GM12874 (cell line): Measurements from ENCODE around the gene SMPD3.
A peak's percentile ranks its signal among the peaks of the same experiment; 100 is the strongest.

Experiments
- TF ChIP-seq, protein P1 (sequence below): IDR thresholded peaks from 2 replicates; pipeline ENCODE4 v1.5.1; 2011; ENCODE audit warnings: low read depth, mild to moderate bottlenecking, control low read depth, low read length, moderate library complexity; ENCODE audit not compliant: insufficient read depth

SMPD3 gene

DNA sequence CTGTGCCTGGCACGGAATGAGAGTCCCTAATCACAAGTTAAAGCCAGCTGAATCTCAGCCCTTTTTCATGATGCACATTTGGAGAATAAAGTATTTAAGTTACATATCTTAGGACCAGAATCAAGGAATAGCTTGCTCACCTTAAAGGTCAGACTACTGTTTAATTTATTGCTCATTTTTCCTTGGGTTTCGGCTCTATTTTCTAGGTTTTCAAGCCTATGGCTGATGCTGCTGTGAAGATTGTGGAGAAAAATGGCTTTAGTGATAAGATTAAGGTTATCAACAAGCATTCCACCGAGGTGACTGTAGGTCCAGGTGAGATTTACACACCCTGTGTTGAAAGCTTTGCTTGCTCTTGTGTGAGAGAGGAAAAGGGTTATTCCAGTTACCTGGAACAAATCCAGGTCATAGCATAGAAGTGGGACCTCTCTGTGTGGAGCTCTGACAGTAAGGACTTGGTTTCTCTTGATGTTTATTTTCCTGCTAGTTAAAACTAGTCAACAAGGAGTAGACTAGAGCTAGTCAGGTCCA is 119.4 kb downstream of the SMPD3 start:
- TF ChIP-seq, protein P1, sequence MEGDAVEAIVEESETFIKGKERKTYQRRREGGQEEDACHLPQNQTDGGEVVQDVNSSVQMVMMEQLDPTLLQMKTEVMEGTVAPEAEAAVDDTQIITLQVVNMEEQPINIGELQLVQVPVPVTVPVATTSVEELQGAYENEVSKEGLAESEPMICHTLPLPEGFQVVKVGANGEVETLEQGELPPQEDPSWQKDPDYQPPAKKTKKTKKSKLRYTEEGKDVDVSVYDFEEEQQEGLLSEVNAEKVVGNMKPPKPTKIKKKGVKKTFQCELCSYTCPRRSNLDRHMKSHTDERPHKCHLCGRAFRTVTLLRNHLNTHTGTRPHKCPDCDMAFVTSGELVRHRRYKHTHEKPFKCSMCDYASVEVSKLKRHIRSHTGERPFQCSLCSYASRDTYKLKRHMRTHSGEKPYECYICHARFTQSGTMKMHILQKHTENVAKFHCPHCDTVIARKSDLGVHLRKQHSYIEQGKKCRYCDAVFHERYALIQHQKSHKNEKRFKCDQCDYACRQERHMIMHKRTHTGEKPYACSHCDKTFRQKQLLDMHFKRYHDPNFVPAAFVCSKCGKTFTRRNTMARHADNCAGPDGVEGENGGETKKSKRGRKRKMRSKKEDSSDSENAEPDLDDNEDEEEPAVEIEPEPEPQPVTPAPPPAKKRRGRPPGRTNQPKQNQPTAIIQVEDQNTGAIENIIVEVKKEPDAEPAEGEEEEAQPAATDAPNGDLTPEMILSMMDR, result no peak

DNA sequence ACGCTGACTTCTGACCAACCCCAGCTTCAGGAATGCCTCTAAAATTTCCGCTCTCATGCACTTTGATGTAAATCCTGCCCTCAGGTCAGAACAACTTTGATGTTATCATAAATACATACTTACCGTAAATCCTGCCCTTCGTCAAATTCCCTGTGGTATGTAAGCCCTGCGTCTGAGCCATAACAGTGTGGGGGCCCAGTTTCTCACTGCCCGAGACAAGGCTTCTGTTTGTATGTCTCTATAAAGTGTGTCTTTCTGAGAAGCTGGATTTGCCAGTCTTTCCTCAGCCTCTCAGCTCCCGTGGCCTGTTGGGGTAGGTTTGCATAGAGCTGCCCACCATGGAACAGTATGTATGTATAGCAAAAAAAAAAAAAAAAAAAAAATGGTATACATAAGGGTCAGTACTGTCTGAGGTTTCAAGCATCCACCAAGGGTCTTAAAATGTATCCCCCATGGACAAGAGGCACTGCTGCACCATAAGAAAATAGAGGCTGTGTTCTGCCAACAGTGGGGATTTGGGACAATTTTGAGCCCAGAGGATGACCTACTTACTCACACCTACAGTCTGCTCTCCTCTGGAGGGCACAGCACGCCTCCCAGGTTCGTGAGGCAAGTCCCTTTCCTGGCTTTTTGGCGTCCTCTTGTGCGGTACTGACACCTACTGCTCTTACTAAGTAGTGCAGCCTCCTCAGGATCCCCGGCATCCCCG is 120.0 kb downstream of the SMPD3 start:
- TF ChIP-seq, protein P1, result peak; percentile 88

DNA sequence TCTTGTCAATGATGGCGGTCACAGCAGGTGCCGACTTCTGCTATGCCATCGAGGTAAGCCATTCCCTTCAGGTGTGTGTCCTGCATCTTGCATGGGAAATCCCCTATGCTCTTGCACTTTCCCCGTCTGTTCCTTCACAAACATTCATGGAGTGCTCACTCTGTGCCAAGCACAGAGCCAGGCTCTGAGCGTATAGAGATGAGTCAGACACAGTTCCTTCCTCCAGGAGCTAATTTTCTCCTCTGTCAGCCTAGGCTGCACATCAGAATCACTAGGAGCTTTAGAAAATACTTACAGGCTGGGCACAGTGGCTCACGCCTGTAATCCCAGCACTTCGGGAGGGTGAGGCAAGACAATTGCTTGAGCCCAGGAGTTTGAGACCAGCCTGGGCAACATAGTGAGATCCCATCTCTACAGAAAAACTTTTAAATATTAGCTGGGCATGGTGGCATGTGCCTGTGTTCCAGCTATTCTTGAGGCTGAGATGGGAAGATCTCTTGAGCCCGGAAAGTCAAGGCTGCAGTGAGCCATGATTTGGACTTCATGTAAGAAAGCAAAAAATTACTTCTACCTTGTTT is 123.4 kb downstream of the SMPD3 start:
- TF ChIP-seq, protein P1, result no peak

DNA sequence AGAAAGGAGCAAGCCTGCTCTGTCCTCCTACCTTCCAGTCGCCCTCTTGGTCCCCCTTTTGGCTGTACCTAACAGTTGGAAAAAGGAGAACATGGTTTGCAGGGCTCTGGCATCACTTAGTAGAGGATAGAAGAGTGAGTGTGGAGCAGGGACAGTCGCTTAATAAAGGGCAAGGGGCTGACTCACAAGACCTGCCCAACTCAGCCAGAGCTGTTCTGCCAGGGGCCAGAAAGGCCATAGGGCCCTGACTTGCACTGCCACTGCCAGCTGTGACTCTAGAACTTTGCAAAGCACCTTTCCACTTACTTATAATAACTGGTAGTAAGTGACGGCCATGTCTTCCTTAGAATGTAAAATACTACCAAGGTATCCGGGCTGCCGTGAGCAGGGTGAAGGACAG is 124.0 kb downstream of the SMPD3 start:
- TF ChIP-seq, protein P1, result no peak

DNA sequence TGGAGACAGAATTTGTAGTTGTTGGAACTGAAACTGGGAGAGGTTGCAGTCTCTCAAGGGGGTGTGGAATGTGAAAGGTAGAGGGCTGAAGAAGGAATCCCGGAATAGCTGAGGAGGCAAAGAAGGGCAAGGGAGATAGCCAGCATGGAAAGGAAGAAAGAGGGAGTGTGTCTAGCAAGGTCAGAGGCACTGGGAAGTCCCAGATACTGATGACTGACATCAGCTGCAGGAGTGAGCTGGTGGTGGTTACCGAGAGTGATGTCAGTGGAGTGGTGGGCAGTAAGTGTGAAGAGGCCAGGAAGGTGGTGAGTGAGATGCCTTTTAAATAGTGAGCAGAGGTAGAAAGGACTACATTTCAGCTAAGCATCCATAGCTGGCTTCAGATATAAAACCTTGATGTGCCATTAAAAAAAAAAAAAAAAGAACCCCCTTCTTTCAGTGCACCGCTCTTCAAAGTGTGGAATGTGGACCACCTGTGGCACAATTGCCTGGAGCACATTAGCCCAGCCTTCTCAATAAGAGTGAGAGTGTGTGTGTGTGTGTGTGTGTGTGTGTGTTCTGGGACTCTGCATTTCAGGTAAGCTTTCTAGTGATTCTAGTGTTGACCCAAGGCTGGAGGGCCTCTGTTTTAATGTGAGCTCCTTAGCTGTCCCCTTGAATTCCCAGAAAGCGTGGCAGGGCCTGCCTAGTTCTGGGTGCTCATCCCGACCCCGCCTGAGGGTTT is 129.0 kb downstream of the SMPD3 start:
- TF ChIP-seq, protein P1, result no peak

DNA sequence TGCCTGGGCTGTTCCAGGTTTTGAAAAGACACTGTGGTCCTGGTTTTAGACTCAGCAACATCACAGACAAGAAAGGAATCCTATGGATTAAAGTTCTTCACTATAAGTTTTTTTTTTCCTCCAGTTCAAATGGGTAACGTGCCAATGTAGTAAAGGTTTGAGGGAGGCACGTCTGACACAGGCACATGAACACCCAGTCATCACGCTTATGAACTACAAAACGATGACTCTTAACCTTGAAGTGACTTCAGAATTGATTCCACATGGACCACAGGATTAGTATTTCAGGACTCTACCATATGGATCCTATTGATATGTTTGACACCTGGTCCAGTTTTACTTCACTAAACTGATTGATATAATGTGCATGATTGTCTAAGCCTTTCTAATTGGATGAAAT is 135.2 kb downstream of the SMPD3 start:
- TF ChIP-seq, protein P1, result no peak

DNA sequence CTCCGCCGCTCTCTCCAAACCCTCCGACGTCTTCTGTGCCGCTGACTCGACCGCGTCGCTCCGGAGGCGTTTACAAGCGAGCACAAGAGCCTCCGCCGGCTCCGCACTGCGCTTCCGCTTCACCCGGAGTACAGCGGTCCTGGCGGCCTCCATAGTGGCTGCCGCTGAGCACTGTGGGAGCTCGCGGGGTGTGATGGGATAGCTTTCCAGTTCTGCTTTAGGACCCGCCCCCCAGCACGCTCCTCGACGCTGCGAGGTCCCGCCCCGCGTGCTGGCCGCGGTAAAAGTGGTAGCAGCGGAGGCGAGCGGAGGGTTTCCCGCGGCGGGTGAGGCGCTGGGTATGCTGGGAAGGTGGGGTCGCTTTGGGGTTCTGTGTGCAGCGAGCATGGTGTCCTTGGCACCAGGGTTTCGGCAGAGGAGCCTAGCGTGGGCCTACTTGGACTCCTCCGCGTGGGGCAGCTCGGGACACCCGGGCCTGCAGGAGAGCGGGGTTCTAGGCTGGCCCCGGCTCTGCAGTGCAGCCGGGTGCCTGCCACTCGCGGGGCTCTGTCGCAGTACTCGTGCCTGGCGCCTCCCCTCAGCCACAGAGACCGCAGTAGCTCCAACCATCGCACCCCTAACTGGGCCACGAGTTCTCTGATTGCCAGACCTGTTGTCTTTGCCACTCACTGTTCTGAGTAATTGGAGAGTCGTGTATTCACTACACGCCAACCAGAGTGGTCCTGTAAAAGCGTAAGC is 137.4 kb downstream of the SMPD3 start, which contains the start of the genes PRMT7 and SLC7A6OS:
TSS of gene PRMT7 (plus strand) at position 246 of the 738 bp plus-strand sequence. CDS start 4,961 bp downstream, outside the sequence.
TSS of gene SLC7A6OS (minus strand) at position 173 of the 738 bp plus-strand sequence. CDS start at position 153, 20 bp downstream.
- TF ChIP-seq, protein P1, result 0 out of 2 replicates have a peak, but pooled peaks have one; percentile 11
